Type B pancreatic cell (in vitro differentiated cells): ENCODE data around the gene NDRG3. TPM values are rescaled to one million over a fixed set of nuclear protein-coding genes. Genes with fewer than 3 reads are reported as not detected.
A peak's percentile ranks its signal among the peaks of the same experiment; 100 is the strongest.
"Not testable (repeated sequence)": the region's sequence is repeated elsewhere in the genome, so short reads cannot be mapped to it uniquely, and the experiment has no call there.

ENCODE experiments used
- DNase-seq: peaks from one replicate; pipeline ENCODE4 v3.0.0; 2021; ENCODE audit warnings: mixed read lengths; ENCODE audit not compliant: unreplicated experiment; ENCODE audit errors: extremely low spot score
- H3K27ac Mint-ChIP-seq: 2 replicates; pipeline ENCODE4 v1.8.0; 2021; ENCODE audit warnings: mild to moderate bottlenecking, mixed read lengths
- H3K27me3 Mint-ChIP-seq: 2 replicates; pipeline ENCODE4 v1.8.0; 2021; ENCODE audit warnings: mixed read lengths
- H3K36me3 Mint-ChIP-seq: 2 replicates; pipeline ENCODE4 v1.8.0; 2021; ENCODE audit warnings: mixed read lengths
- H3K4me1 Mint-ChIP-seq: one replicate; pipeline ENCODE4 v1.8.0; 2021; ENCODE audit warnings: mixed read lengths; ENCODE audit not compliant: unreplicated experiment
- H3K4me3 Mint-ChIP-seq: 2 replicates; pipeline ENCODE4 v1.8.0; 2021; ENCODE audit warnings: mild to moderate bottlenecking, mixed read lengths
- H3K9me3 Mint-ChIP-seq: 2 replicates; pipeline ENCODE4 v1.8.0; 2021; ENCODE audit warnings: mixed read lengths
- total RNA-seq: library from RNA; stranded (reverse); gene quantifications from 2 replicates; pipeline ENCODE4 v1.2.1, GENCODE V29; 2021; ENCODE audit warnings: low replicate concordance
- TF ChIP-seq, protein P1 (sequence below): fragments of 200-600 bp; sonication (generic); conservative IDR thresholded peaks from 2 replicates; pipeline ENCODE4 v1.5.0; 2021; ENCODE audit warnings: antibody characterized with exemption, mild to moderate bottlenecking

Gene NDRG3
- total RNA-seq, 1 donor from 2014 or later: 31.5 TPM

DNA sequence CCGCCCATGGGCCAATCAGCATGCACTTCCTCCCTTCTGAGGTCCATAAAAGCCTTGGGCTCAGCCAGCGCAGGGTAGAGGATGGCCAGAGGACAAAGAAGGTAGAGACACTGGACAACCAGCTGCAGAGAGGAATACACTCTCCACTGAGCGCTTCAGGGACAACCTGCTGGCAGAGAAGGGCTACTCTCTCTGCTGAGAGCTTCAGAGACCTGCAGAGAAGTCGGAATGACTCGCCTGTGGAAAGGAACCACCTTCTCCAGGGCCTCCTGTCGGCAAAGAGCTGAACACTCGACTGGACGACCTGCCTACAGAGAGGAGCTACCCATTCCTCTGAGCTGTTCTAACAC, 68.5 kb downstream of the NDRG3 start:
- TF ChIP-seq, protein P1, sequence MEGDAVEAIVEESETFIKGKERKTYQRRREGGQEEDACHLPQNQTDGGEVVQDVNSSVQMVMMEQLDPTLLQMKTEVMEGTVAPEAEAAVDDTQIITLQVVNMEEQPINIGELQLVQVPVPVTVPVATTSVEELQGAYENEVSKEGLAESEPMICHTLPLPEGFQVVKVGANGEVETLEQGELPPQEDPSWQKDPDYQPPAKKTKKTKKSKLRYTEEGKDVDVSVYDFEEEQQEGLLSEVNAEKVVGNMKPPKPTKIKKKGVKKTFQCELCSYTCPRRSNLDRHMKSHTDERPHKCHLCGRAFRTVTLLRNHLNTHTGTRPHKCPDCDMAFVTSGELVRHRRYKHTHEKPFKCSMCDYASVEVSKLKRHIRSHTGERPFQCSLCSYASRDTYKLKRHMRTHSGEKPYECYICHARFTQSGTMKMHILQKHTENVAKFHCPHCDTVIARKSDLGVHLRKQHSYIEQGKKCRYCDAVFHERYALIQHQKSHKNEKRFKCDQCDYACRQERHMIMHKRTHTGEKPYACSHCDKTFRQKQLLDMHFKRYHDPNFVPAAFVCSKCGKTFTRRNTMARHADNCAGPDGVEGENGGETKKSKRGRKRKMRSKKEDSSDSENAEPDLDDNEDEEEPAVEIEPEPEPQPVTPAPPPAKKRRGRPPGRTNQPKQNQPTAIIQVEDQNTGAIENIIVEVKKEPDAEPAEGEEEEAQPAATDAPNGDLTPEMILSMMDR: peak; percentile 56
- Mint-ChIP-seq H3K27me3 (no peaks in the 10 kb centered on the region), H3K4me3 (peak overlapping the region; percentile 91), H3K36me3 (peaks cover 12% of the 10 kb centered on the region), H3K9me3 (no peaks in the 10 kb centered on the region), H3K27ac (peak overlapping the region; percentile 89), H3K4me1 (peaks cover 9% of the 10 kb centered on the region)
- DNase-seq: no peak

GRCh38 chr20:36676701-36677421, 69.0 kb downstream of the NDRG3 start:
- TF ChIP-seq, protein P1: peak; percentile 11
- H3K9me3 Mint-ChIP-seq: no peaks in the 10 kb centered on the region
- peak; percentile 90 for DNase-seq
- H3K4me3 Mint-ChIP-seq: peak overlapping the region; percentile 91
- H3K27ac Mint-ChIP-seq: peak overlapping the region; percentile 89
- peaks cover 9% of the 10 kb centered on the region for H3K4me1 Mint-ChIP-seq
- H3K27me3 Mint-ChIP-seq: no peaks in the 10 kb centered on the region
- H3K36me3 Mint-ChIP-seq: peaks cover 8% of the 10 kb centered on the region

DNA sequence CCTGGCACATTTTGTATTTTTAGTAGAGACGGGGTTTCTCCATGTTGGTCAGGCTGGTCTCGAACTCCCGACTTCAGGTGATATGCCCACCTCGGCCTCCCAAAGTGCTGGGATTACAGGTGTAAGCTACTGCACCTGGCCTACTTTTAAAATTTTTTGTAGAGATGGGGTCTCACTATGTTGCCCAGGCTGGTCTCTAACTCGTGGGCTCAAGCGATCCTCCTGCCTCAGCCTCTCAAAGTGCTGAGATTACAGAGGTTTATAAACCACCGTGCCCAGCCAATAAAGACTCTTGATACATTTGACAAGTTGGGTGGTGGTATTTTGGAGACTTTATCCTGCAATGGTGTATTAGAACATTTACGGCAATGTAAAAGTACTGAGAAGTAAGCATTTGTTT, 70.3 kb downstream of the NDRG3 start:
- not testable (repeated sequence) for H3K4me3 Mint-ChIP-seq, DNase-seq, H3K36me3 Mint-ChIP-seq, H3K9me3 Mint-ChIP-seq, H3K27ac Mint-ChIP-seq, H3K4me1 Mint-ChIP-seq, H3K27me3 Mint-ChIP-seq

DNA sequence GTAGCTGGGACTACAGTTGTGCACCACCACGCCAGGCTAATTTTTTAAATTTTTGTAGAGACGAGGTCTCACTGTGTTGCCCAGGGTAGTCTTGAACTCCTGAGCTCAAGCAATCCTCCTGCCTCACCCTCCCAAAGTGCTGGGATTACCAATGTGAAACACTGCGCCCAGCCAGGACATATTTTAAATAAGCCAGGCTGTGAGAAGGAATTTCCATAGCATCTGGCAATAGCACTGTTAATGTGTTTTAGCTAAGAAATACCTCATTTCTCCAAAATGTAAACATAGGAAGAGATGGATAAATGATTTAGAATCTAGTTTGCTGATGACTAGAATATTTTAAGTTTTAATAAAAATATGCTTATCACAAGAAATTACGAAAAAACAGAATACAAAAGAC, 72.9 kb downstream of the NDRG3 start:
- DNase-seq: no peak
- no peak overlapping the region for H3K27ac Mint-ChIP-seq
- no peaks in the 10 kb centered on the region for H3K27me3 Mint-ChIP-seq
- TF ChIP-seq, protein P1: no peak
- peaks cover 8% of the 10 kb centered on the region for H3K4me1 Mint-ChIP-seq
- H3K4me3 Mint-ChIP-seq: no peak overlapping the region
- peaks cover 6% of the 10 kb centered on the region for H3K36me3 Mint-ChIP-seq
- no peaks in the 10 kb centered on the region for H3K9me3 Mint-ChIP-seq

DNA sequence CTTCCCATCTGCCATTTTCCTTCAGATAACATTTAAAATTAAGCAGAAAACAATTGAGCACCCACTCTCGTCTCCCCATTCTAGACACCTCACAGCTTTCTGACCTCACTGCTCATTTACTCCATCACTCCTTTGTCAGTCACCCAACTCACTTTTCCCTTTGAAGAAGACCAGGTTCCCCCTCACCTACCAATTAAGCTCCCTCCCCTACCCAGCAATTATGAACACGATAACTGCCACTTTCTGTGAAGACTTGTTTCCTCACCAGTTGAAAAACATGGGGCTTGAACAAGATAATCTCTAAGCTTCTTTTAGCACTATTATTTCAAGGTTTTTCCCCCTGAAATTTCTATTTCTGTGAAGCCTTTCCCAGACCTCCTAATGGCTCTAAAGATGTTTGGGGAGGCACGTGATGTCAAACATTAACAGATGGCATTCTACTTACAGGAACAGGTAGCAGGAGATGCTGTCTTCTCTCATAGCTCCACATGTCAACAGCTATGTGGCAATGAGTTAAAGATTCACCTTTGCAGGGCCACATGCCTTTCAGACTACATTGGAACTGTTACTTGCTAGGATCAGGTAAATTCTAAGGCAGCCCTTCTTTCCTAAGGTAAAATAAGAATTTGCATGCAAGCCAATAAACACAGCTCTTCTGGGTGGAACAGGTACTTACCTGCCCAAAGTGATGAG, 75.1 kb downstream of the NDRG3 start:
- Mint-ChIP-seq H3K4me1 (no peaks in the 10 kb centered on the region), H3K27me3 (no peaks in the 10 kb centered on the region), H3K4me3 (no peak overlapping the region), H3K36me3 (no peaks in the 10 kb centered on the region), H3K9me3 (no peaks in the 10 kb centered on the region), H3K27ac (no peak overlapping the region)
- TF ChIP-seq, protein P1: no peak
- DNase-seq: no peak

- no peak overlapping the region for H3K4me3 Mint-ChIP-seq
- H3K36me3 Mint-ChIP-seq: no peaks in the 10 kb centered on the region
- no peaks in the 10 kb centered on the region for H3K4me1 Mint-ChIP-seq
- H3K27ac Mint-ChIP-seq: no peak overlapping the region
- H3K27me3 Mint-ChIP-seq: no peaks in the 10 kb centered on the region
- no peak for DNase-seq
- TF ChIP-seq, protein P1: no peak
- H3K9me3 Mint-ChIP-seq: no peaks in the 10 kb centered on the region
These were observed 79.6 kb downstream of the NDRG3 start for GRCh38 chr20:36666181-36666740.
